Endothelial cell of umbilical vein (primary cell): ENCODE results near the gene DOCK4. TPM values are rescaled to one million over a fixed set of nuclear protein-coding genes. Genes with fewer than 3 reads are reported as not detected.

ENCODE experiments used
- BruUV-seq: library from RNA; stranded (reverse); fragments of 400-500 nt; replicated peaks from 2 replicates; lab custom pipeline; 2021; lab: Mats Ljungman, UMichigan
- CTCF ChIA-PET: fragments of 300-600, 350-600 bp; sonication (Branson Sonifier 250); formaldehyde crosslinking; loops from one replicate; lab custom pipeline; 2021; ENCODE audit warnings: antibody characterized with exemption, inconsistent platforms; lab: Charles Lee
- POLR2A ChIA-PET: fragments of 300-600, 350-600 bp; sonication (Branson Sonifier 250); formaldehyde crosslinking; loops from one replicate; lab custom pipeline; 2021; ENCODE audit warnings: antibody characterized with exemption, inconsistent platforms; lab: Charles Lee
- DNase-seq: peaks from one replicate; pipeline ENCODE4 v3.0.0-alpha.2; 2011; ENCODE audit warnings: low read depth, low spot score
- FAIRE-seq: peaks from 2 replicates; lab custom pipeline; 2011; peaks lifted over from hg19 to GRCh38; lab: Jason Lieb, UNC
- H2AFZ ChIP-seq: 2 replicates; pipeline ENCODE4 v1.6.0; 2012; ENCODE audit warnings: low read depth, low read length, control low read depth, inconsistent platforms
- H3K27ac ChIP-seq: 2 replicates; pipeline ENCODE4 v1.5.1; 2011; ENCODE audit warnings: low read depth, mild to moderate bottlenecking, control low read depth, low read length, moderate library complexity; ENCODE audit not compliant: insufficient read depth
- H3K27me3 ChIP-seq, 2 experiments: 2 replicates each; pipeline versions ENCODE4 v1.6.0 to v1.6.1; 2011; ENCODE audit warnings: low read length in 2 of 2, mixed read lengths in 1 of 2; ENCODE audit not compliant: control insufficient read depth in 2 of 2, insufficient read depth in 2 of 2
- H3K36me3 ChIP-seq, 2 experiments: 2 replicates in 1 of 2; 3 replicates in 1 of 2; pipeline ENCODE4 v1.5.1; 2011; ENCODE audit warnings: low read length in 2 of 2, mild to moderate bottlenecking in 1 of 2, moderate library complexity in 1 of 2; ENCODE audit not compliant: control insufficient read depth in 2 of 2, insufficient read depth in 2 of 2; ENCODE audit errors: extremely low read depth in 1 of 2
- H3K4me1 ChIP-seq: 3 replicates; pipeline ENCODE4 v1.5.1; 2011; ENCODE audit warnings: mild to moderate bottlenecking, low read length; ENCODE audit not compliant: control insufficient read depth, insufficient read depth; ENCODE audit errors: extremely low read depth
- H3K4me2 ChIP-seq: 2 replicates; pipeline ENCODE4 v1.6.1; 2011; ENCODE audit warnings: low read length, control low read depth, mixed read lengths; ENCODE audit not compliant: insufficient read depth
- H3K4me3 ChIP-seq, 3 experiments: fragments of 200-600 bp in 1 of 3; sonication (generic), shearing (Covaris generic) in 1 of 3; replicated peaks in 1 of 3; 2 replicates each; pipeline ENCODE4 v1.5.1; 2011 to 2016; ENCODE audit warnings: control low read depth in 3 of 3, low read length in 3 of 3, mild to moderate bottlenecking in 2 of 3, inconsistent platforms in 1 of 3, low read depth in 1 of 3, moderate library complexity in 1 of 3; ENCODE audit not compliant: insufficient read depth in 1 of 3
- H3K79me2 ChIP-seq: 2 replicates; pipeline ENCODE4 v1.6.0; 2012; ENCODE audit warnings: low read length, inconsistent platforms; ENCODE audit not compliant: control insufficient read depth, insufficient read depth
- H3K9ac ChIP-seq: replicated peaks from 2 replicates; pipeline ENCODE3; 2011; ENCODE audit warnings: low read length, control low read depth; ENCODE audit not compliant: insufficient read depth; ENCODE audit errors: extremely low read depth
- H3K9me1 ChIP-seq: replicated peaks from 3 replicates; pipeline ENCODE4 v1.6.0; 2011; ENCODE audit warnings: mild to moderate bottlenecking, low read length; ENCODE audit not compliant: control insufficient read depth, insufficient read depth; ENCODE audit errors: extremely low read depth
- H3K9me3 ChIP-seq: replicated peaks from 2 replicates; pipeline ENCODE4 v1.5.1; 2012; ENCODE audit warnings: low read length, inconsistent platforms; ENCODE audit not compliant: control insufficient read depth, insufficient read depth
- H4K20me1 ChIP-seq: replicated peaks from 2 replicates; pipeline ENCODE3; 2011; ENCODE audit warnings: mild to moderate bottlenecking, low read length; ENCODE audit not compliant: control insufficient read depth, insufficient read depth; ENCODE audit errors: extremely low read depth
- EZH2 ChIP-seq: IDR thresholded peaks from 2 replicates; pipeline ENCODE4 v1.6.1; 2012; ENCODE audit warnings: borderline replicate concordance, low read depth, mild to moderate bottlenecking, moderate library complexity, low read length, inconsistent platforms; ENCODE audit not compliant: severe bottlenecking
- FOS ChIP-seq: IDR thresholded peaks from 2 replicates; pipeline ENCODE4 v1.6.1; 2011; ENCODE audit warnings: mild to moderate bottlenecking, low read length, moderate library complexity, borderline replicate concordance; ENCODE audit not compliant: insufficient read depth
- GATA2 ChIP-seq: IDR thresholded peaks from 2 replicates; pipeline ENCODE4 v1.7.0; 2011; ENCODE audit warnings: low read depth, mild to moderate bottlenecking, moderate library complexity, mixed read lengths, low read length; ENCODE audit not compliant: insufficient read length, insufficient read depth
- JUN ChIP-seq: IDR thresholded peaks from 2 replicates; pipeline ENCODE4 v1.6.1; 2011; ENCODE audit warnings: borderline replicate concordance, low read depth; ENCODE audit not compliant: insufficient read length, insufficient read depth
- MYC ChIP-seq: IDR thresholded peaks from one replicate; pipeline ENCODE4 v1.6.1; 2011; ENCODE audit warnings: mild to moderate bottlenecking, low read depth, low read length
- POLR2A ChIP-seq: IDR thresholded peaks from 2 replicates; pipeline ENCODE4 v1.6.1; 2012; ENCODE audit warnings: low read depth, mild to moderate bottlenecking, control low read depth, low read length
- POLR2AphosphoS5 ChIP-seq: IDR thresholded peaks from 2 replicates; pipeline ENCODE4 v1.6.1; 2012; ENCODE audit warnings: low read depth, mild to moderate bottlenecking, control low read depth, low read length, moderate library complexity; ENCODE audit not compliant: insufficient read depth
- dilution Hi-C: fragments of 300-500 bp; cut with MboI; formaldehyde crosslinking; loops from one replicate; pipeline ENCODE4 v1.15.0; 2019; ENCODE audit warnings: low sequenced_read_pairs; ENCODE audit not compliant: extremely low pct_ligation_motif_present
- intact Hi-C: fragments of 100-400 bp; cut with micrococcal nuclease; formaldehyde crosslinking; loops from one replicate; pipeline ENCODE4 v1.10.0; 2022
- polyA plus RNA-seq, 4 experiments: library from polyadenylated mRNA; depleted of rRNA in 3 of 4; stranded (reverse) in 3 of 4; unstranded in 1 of 4; fragments of >200 nt; gene quantifications; 2 replicates each; pipeline versions ENCODE4 v1.2.1 to v1.2.3, GENCODE V29; 2011 to 2012; ENCODE audit warnings: missing spikeins in 1 of 4
- total RNA-seq: library from RNA; stranded (reverse); gene quantifications from 2 replicates; pipeline ENCODE4 v1.2.3, GENCODE V29; 2021
- TF ChIP-seq, protein P1 (sequence below): IDR thresholded peaks from 2 replicates; pipeline ENCODE4 v1.6.1; 2011; ENCODE audit not compliant: insufficient read depth, insufficient read length
- TF ChIP-seq, protein P2 (sequence below), 2 donors: IDR thresholded peaks; 1 replicate in 1 of 2; 2 replicates in 1 of 2; pipeline ENCODE4 v1.5.1; 2011; ENCODE audit warnings: low read length in 2 of 2, mild to moderate bottlenecking in 2 of 2, moderate library complexity in 2 of 2, control low read depth in 1 of 2, inconsistent platforms in 1 of 2, low read depth in 1 of 2; ENCODE audit not compliant: insufficient read depth in 1 of 2; ENCODE audit errors: extremely low read depth in 1 of 2

The DOCK4 gene
- total and polyA plus RNA-seq, 2 donors (not counting 3 experiments of a cell fraction or from before 2014, with no cell fraction given) = 47.4 to 164 TPM

DNA sequence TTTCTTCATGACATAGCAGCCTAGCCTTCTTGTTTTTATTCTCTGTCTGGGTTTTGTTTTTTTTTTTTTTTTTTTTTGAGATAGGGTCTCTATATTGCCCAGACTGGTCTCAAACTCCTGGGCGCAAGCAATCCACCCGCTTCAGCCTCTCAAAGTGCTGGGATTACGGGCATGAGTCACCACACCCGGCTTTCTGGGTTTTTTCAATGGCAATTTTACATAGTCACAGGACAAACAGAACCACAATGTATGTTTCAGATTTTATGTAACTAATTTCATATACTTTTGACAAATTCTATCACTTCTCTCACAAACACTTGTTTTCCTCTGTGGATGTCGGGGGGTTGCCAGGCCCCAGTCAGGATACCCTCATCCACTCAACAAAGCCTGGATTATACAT, 16.5 kb downstream of the DOCK4 start:
- H3K27ac ChIP-seq = peak overlapping the region; percentile 19
- dilution Hi-C loops = no loop called here
- H3K36me3 ChIP-seq = no peaks in the 10 kb centered on the region
- DNase-seq (no peak), FAIRE-seq (no peak)
- POLR2A ChIA-PET = no interaction called here
- intact Hi-C loops = no loop called here
- H3K4me3 ChIP-seq = no peak overlapping the region
- no peaks in the 10 kb centered on the region for H3K9me3 ChIP-seq
- H2AFZ ChIP-seq = no peak overlapping the region
- CTCF ChIA-PET = interaction anchor here (1.4 to 1.5 kb wide), 2 partner anchors 13 to 29 kb away, joined by 3 read pairs; no protein-coding TSS in a partner anchor
- H4K20me1 ChIP-seq = no peaks in the 10 kb centered on the region
- no peaks in the 10 kb centered on the region for H3K9me1 ChIP-seq
- peaks cover 92% of the 10 kb centered on the region for H3K4me1 ChIP-seq
- H3K9ac ChIP-seq = no peak overlapping the region
- no peak overlapping the region for H3K4me2 ChIP-seq
- BruUV-seq = no TSS peak
- H3K27me3 ChIP-seq = no peaks in the 10 kb centered on the region
- TF ChIP-seq POLR2A (no peak), JUN (no peak), EZH2 (no peak), GATA2 (no peak), MYC (no peak), POLR2AphosphoS5 (no peak)
- TF ChIP-seq, protein P1, sequence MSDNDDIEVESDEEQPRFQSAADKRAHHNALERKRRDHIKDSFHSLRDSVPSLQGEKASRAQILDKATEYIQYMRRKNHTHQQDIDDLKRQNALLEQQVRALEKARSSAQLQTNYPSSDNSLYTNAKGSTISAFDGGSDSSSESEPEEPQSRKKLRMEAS = no peak
- peaks cover 88% of the 10 kb centered on the region for H3K79me2 ChIP-seq

DNA sequence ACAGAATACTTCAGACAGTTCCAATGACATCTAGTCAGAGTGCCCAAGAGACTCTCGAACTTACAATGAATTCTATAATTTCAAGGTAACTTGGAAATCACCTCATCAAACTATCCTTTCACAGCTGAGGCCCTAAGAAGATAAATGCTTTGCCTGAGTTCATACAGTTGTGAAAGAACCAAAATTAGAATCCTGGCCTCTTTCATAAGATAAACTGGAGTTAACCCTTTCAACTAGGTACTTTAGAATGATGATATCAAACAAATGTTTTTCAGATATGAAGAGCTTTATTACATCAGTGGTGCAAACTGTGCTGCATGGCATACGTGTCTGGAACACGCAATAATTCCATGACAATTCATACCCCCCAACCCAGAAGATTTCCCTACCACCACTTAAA, 17.9 kb downstream of the DOCK4 start:
- H3K4me2 ChIP-seq = no peak overlapping the region
- dilution Hi-C loops (no loop called here), intact Hi-C loops (no loop called here)
- H4K20me1 ChIP-seq = no peaks in the 10 kb centered on the region
- H3K4me1 ChIP-seq = peaks cover 92% of the 10 kb centered on the region
- H3K27ac ChIP-seq = no peak overlapping the region
- ChIA-PET POLR2A (no interaction called here), CTCF (interaction anchor here (1.1 to 1.5 kb wide), 3 partner anchors 10 to 27 kb away, joined by 3 to 8 read pairs (median 4); no protein-coding TSS in a partner anchor)
- no peaks in the 10 kb centered on the region for H3K27me3 ChIP-seq
- DNase-seq = no peak
- FAIRE-seq = no peak
- TF ChIP-seq FOS (no peak), MYC (no peak), POLR2A (no peak), EZH2 (no peak), GATA2 (no peak), POLR2AphosphoS5 (no peak), JUN (no peak)
- TF ChIP-seq, protein P2, sequence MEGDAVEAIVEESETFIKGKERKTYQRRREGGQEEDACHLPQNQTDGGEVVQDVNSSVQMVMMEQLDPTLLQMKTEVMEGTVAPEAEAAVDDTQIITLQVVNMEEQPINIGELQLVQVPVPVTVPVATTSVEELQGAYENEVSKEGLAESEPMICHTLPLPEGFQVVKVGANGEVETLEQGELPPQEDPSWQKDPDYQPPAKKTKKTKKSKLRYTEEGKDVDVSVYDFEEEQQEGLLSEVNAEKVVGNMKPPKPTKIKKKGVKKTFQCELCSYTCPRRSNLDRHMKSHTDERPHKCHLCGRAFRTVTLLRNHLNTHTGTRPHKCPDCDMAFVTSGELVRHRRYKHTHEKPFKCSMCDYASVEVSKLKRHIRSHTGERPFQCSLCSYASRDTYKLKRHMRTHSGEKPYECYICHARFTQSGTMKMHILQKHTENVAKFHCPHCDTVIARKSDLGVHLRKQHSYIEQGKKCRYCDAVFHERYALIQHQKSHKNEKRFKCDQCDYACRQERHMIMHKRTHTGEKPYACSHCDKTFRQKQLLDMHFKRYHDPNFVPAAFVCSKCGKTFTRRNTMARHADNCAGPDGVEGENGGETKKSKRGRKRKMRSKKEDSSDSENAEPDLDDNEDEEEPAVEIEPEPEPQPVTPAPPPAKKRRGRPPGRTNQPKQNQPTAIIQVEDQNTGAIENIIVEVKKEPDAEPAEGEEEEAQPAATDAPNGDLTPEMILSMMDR (IDR thresholded peaks at IDR 0.05; ENCODE audit: extremely low read depth in 1 of 2, insufficient read depth in 1 of 2, low read depth in 1 of 2, low read length in 2 of 2) = no peak
- TF ChIP-seq, protein P1 = no peak
- BruUV-seq = no TSS peak
- no peaks in the 10 kb centered on the region for H3K9me3 ChIP-seq
- H3K4me3 ChIP-seq = no peak overlapping the region
- no peak overlapping the region for H2AFZ ChIP-seq
- H3K9ac ChIP-seq = no peak overlapping the region
- no peaks in the 10 kb centered on the region for H3K9me1 ChIP-seq
- no peaks in the 10 kb centered on the region for H3K36me3 ChIP-seq
- H3K79me2 ChIP-seq = peaks cover 88% of the 10 kb centered on the region
